T-helper 2 cell treated with Interferon-gamma antibody and Interleukin-4, amounts not matched to agents 5 μg/mL and 100 μg/mL, for 36 hours (primary cell): ENCODE results near the gene BLNK.

Source experiments
- DNase-seq: peaks from one replicate; pipeline ENCODE4 v3.0.0; 2021; ENCODE audit warnings: low spot score
- H3K27ac Mint-ChIP-seq: one replicate; pipeline ENCODE4 v1.8.0; 2021; ENCODE audit warnings: mild to moderate bottlenecking, mixed read lengths
- H3K27me3 Mint-ChIP-seq: one replicate; pipeline ENCODE4 v1.8.0; 2021; ENCODE audit warnings: low read depth, mixed read lengths
- H3K36me3 Mint-ChIP-seq: one replicate; pipeline ENCODE4 v1.8.0; 2021; ENCODE audit warnings: low read depth, mixed read lengths
- H3K4me1 Mint-ChIP-seq: one replicate; pipeline ENCODE4 v1.8.0; 2021; ENCODE audit warnings: low read depth, mixed read lengths
- H3K4me3 Mint-ChIP-seq: one replicate; pipeline ENCODE4 v1.8.0; 2022; ENCODE audit warnings: mild to moderate bottlenecking, moderate library complexity, mixed read lengths
- H3K9me3 Mint-ChIP-seq: one replicate; pipeline ENCODE4 v1.8.0; 2021; ENCODE audit warnings: mixed read lengths

Gene BLNK

GRCh38 chr10:96298362-96298761 is 27.0 kb upstream of the BLNK start:
- H3K27me3 Mint-ChIP-seq = peaks cover 6% of the 10 kb centered on the region
- H3K4me1 Mint-ChIP-seq = peaks cover 21% of the 10 kb centered on the region
- H3K27ac Mint-ChIP-seq = no peak overlapping the region
- no peaks in the 10 kb centered on the region for H3K9me3 Mint-ChIP-seq
- H3K4me3 Mint-ChIP-seq = no peak overlapping the region
- DNase-seq = no peak
- H3K36me3 Mint-ChIP-seq = no peaks in the 10 kb centered on the region

- H3K4me3 Mint-ChIP-seq = no peak overlapping the region
- H3K27ac Mint-ChIP-seq = no peak overlapping the region
- no peaks in the 10 kb centered on the region for H3K9me3 Mint-ChIP-seq
- H3K36me3 Mint-ChIP-seq = no peaks in the 10 kb centered on the region
- peaks cover 21% of the 10 kb centered on the region for H3K4me1 Mint-ChIP-seq
- no peak for DNase-seq
- H3K27me3 Mint-ChIP-seq = peaks cover 5% of the 10 kb centered on the region
Measured at GRCh38 chr10:96297486-96297885, 26.1 kb upstream of the BLNK start.

- Mint-ChIP-seq H3K36me3 (no peaks in the 10 kb centered on the region), H3K4me3 (no peak overlapping the region), H3K27ac (no peak overlapping the region), H3K4me1 (peaks cover 21% of the 10 kb centered on the region), H3K27me3 (peaks cover 5% of the 10 kb centered on the region), H3K9me3 (no peaks in the 10 kb centered on the region)
- DNase-seq = no peak
Measured at GRCh38 chr10:96295475-96295874, 24.1 kb upstream of the BLNK start.

GRCh38 chr10:96292971-96293920 is 21.9 kb upstream of the BLNK start:
- no peak for DNase-seq
- no peak overlapping the region for H3K27ac Mint-ChIP-seq
- H3K27me3 Mint-ChIP-seq = peaks cover 5% of the 10 kb centered on the region

GRCh38 chr10:96290368-96291133 is 19.2 kb upstream of the BLNK start:
- no peaks in the 10 kb centered on the region for H3K9me3 Mint-ChIP-seq
- H3K4me3 Mint-ChIP-seq = no peak overlapping the region
- H3K27me3 Mint-ChIP-seq = peaks cover 5% of the 10 kb centered on the region
- DNase-seq = no peak
- no peak overlapping the region for H3K27ac Mint-ChIP-seq
- H3K4me1 Mint-ChIP-seq = peaks cover 22% of the 10 kb centered on the region
- H3K36me3 Mint-ChIP-seq = no peaks in the 10 kb centered on the region

More at GRCh38 chr10:96292971-96293920, 21.9 kb upstream of the BLNK start:
- Mint-ChIP-seq H3K4me3 (no peak overlapping the region), H3K9me3 (no peaks in the 10 kb centered on the region), H3K36me3 (no peaks in the 10 kb centered on the region), H3K4me1 (peaks cover 17% of the 10 kb centered on the region)

GRCh38 chr10:96289218-96289910 is 18.0 kb upstream of the BLNK start:
- H3K27ac Mint-ChIP-seq = no peak overlapping the region
- H3K27me3 Mint-ChIP-seq = peaks cover 5% of the 10 kb centered on the region
- no peak for DNase-seq
- H3K4me1 Mint-ChIP-seq = peaks cover 19% of the 10 kb centered on the region
- no peaks in the 10 kb centered on the region for H3K9me3 Mint-ChIP-seq
- no peaks in the 10 kb centered on the region for H3K36me3 Mint-ChIP-seq
- no peak overlapping the region for H3K4me3 Mint-ChIP-seq

- Mint-ChIP-seq H3K4me3 (peak overlapping the region; percentile 51), H3K27ac (peak overlapping the region; percentile 58)
Measured at GRCh38 chr10:96288151-96288621, 16.8 kb upstream of the BLNK start.

GRCh38 chr10:96287392-96288105 is 16.2 kb upstream of the BLNK start:
- H3K4me3 Mint-ChIP-seq = peak overlapping the region; percentile 51
- no peaks in the 10 kb centered on the region for H3K27me3 Mint-ChIP-seq
- no peaks in the 10 kb centered on the region for H3K9me3 Mint-ChIP-seq
- no peak overlapping the region for H3K27ac Mint-ChIP-seq
- H3K36me3 Mint-ChIP-seq = no peaks in the 10 kb centered on the region
- no peak for DNase-seq
- peaks cover 13% of the 10 kb centered on the region for H3K4me1 Mint-ChIP-seq

More at GRCh38 chr10:96288151-96288621, 16.8 kb upstream of the BLNK start:
- H3K4me1 Mint-ChIP-seq = peaks cover 13% of the 10 kb centered on the region
- no peaks in the 10 kb centered on the region for H3K36me3 Mint-ChIP-seq
- H3K27me3 Mint-ChIP-seq = no peaks in the 10 kb centered on the region
- H3K9me3 Mint-ChIP-seq = no peaks in the 10 kb centered on the region
- no peak for DNase-seq

- Mint-ChIP-seq H3K9me3 (no peaks in the 10 kb centered on the region), H3K36me3 (no peaks in the 10 kb centered on the region), H3K4me3 (no peak overlapping the region), H3K27ac (no peak overlapping the region), H3K27me3 (no peaks in the 10 kb centered on the region), H3K4me1 (peaks cover 13% of the 10 kb centered on the region)
- DNase-seq = no peak
Measured at GRCh38 chr10:96285331-96285752, 14.0 kb upstream of the BLNK start.

GRCh38 chr10:96283756-96284155 is 12.4 kb upstream of the BLNK start:
- Mint-ChIP-seq H3K36me3 (no peaks in the 10 kb centered on the region), H3K9me3 (no peaks in the 10 kb centered on the region), H3K27ac (no peak overlapping the region), H3K4me3 (no peak overlapping the region), H3K27me3 (peaks cover 8% of the 10 kb centered on the region), H3K4me1 (peaks cover 13% of the 10 kb centered on the region)
- no peak for DNase-seq

- H3K27me3 Mint-ChIP-seq = peaks cover 8% of the 10 kb centered on the region
- no peak overlapping the region for H3K4me3 Mint-ChIP-seq
- DNase-seq = no peak
- H3K27ac Mint-ChIP-seq = no peak overlapping the region
- H3K4me1 Mint-ChIP-seq = peaks cover 12% of the 10 kb centered on the region
- no peaks in the 10 kb centered on the region for H3K9me3 Mint-ChIP-seq
- H3K36me3 Mint-ChIP-seq = no peaks in the 10 kb centered on the region
Measured at GRCh38 chr10:96283351-96283750, 12.0 kb upstream of the BLNK start.

- no peak overlapping the region for H3K4me3 Mint-ChIP-seq
- DNase-seq = no peak
- no peaks in the 10 kb centered on the region for H3K36me3 Mint-ChIP-seq
- no peaks in the 10 kb centered on the region for H3K4me1 Mint-ChIP-seq
- no peaks in the 10 kb centered on the region for H3K9me3 Mint-ChIP-seq
- H3K27ac Mint-ChIP-seq = no peak overlapping the region
- H3K27me3 Mint-ChIP-seq = peaks cover 10% of the 10 kb centered on the region
Measured at GRCh38 chr10:96281444-96282029, 10.2 kb upstream of the BLNK start.

- no peak overlapping the region for H3K4me3 Mint-ChIP-seq
- no peaks in the 10 kb centered on the region for H3K9me3 Mint-ChIP-seq
- DNase-seq = no peak
- H3K4me1 Mint-ChIP-seq = no peaks in the 10 kb centered on the region
- no peaks in the 10 kb centered on the region for H3K36me3 Mint-ChIP-seq
- H3K27me3 Mint-ChIP-seq = peaks cover 10% of the 10 kb centered on the region
- no peak overlapping the region for H3K27ac Mint-ChIP-seq
Measured at GRCh38 chr10:96280859-96281258, 9.5 kb upstream of the BLNK start.
